GM21529 (cell line): ENCODE measurements around the gene ZNF808.
A peak's percentile ranks its signal among the peaks of the same experiment; 100 is the strongest.
"Not testable (repeated sequence)": the region's sequence is repeated elsewhere in the genome, so short reads cannot be mapped to it uniquely, and the experiment has no call there.

Source experiments
- ATAC-seq: cut with Tn5 transposase; IDR thresholded peaks from one replicate; pipeline ENCODE4 v1.9.1; 2021; ENCODE audit not compliant: unreplicated experiment

ZNF808 gene

GRCh38 chr19:52535771-52536447, 8.4 kb downstream of the ZNF808 start:
- peak; percentile 83 for ATAC-seq

- peak; percentile 25 for ATAC-seq
Measured at GRCh38 chr19:52536448-52536800, 9.0 kb downstream of the ZNF808 start.

- not testable (repeated sequence) for ATAC-seq
Measured at GRCh38 chr19:52538815-52539214, 11.3 kb downstream of the ZNF808 start.

GRCh38 chr19:52541176-52541575, 13.7 kb downstream of the ZNF808 start:
- not testable (repeated sequence) for ATAC-seq

- no peak for ATAC-seq
Measured at GRCh38 chr19:52541608-52542007, 14.1 kb downstream of the ZNF808 start.

- not testable (repeated sequence) for ATAC-seq
Measured at GRCh38 chr19:52542541-52542940, 15.1 kb downstream of the ZNF808 start.

GRCh38 chr19:52542984-52543664, 15.7 kb downstream of the ZNF808 start:
- no peak for ATAC-seq

GRCh38 chr19:52554216-52554971, 26.9 kb downstream of the ZNF808 start:
- no peak for ATAC-seq

GRCh38 chr19:52557231-52557995, 29.9 kb downstream of the ZNF808 start:
- ATAC-seq = no peak

GRCh38 chr19:52558732-52559445, 31.4 kb downstream of the ZNF808 start:
- not testable (repeated sequence) for ATAC-seq

GRCh38 chr19:52561611-52562010, 34.1 kb downstream of the ZNF808 start:
- not testable (repeated sequence) for ATAC-seq

- no peak for ATAC-seq
Measured at GRCh38 chr19:52566121-52566520, 38.7 kb downstream of the ZNF808 start.

GRCh38 chr19:52566588-52566987, 39.1 kb downstream of the ZNF808 start:
- ATAC-seq = no peak

GRCh38 chr19:52567921-52568320, 40.5 kb downstream of the ZNF808 start:
- ATAC-seq = no peak

- ATAC-seq = not testable (repeated sequence)
Measured at GRCh38 chr19:52569638-52569999, 42.2 kb downstream of the ZNF808 start.

GRCh38 chr19:52570000-52570861, 42.8 kb downstream of the ZNF808 start, which contains the start of gene ZNF701:
TSS of gene ZNF701 (plus strand) at chr19:52570287. CDS start at chr19:52574148, 3,861 bp downstream.
- peak; percentile 96 for ATAC-seq

- no peak for ATAC-seq
Measured at GRCh38 chr19:52584736-52585440, 57.4 kb downstream of the ZNF808 start.

- ATAC-seq = no peak
Measured at GRCh38 chr19:52585604-52586003, 58.1 kb downstream of the ZNF808 start.

- no peak for ATAC-seq
Measured at GRCh38 chr19:52590728-52591127, 63.3 kb downstream of the ZNF808 start.
